Endothelial cell (in vitro differentiated cells): Measurements from ENCODE around the gene SAMD9. TPM values are rescaled to one million over a fixed set of nuclear protein-coding genes. Genes with fewer than 3 reads are reported as not detected.

Source experiments
- DNase-seq: peaks from one replicate; pipeline ENCODE4 v3.0.0; 2021; ENCODE audit warnings: low spot score
- H3K27ac Mint-ChIP-seq: one replicate; pipeline ENCODE4 v1.8.0; 2021; ENCODE audit warnings: mixed read lengths, inconsistent platforms; ENCODE audit not compliant: unreplicated experiment
- H3K27me3 Mint-ChIP-seq: one replicate; pipeline ENCODE4 v1.8.0; 2021; ENCODE audit warnings: mild to moderate bottlenecking, moderate library complexity, mixed read lengths, inconsistent platforms; ENCODE audit not compliant: unreplicated experiment
- H3K36me3 Mint-ChIP-seq: one replicate; pipeline ENCODE4 v1.8.0; 2021; ENCODE audit warnings: mild to moderate bottlenecking, low read depth, mixed read lengths, inconsistent platforms; ENCODE audit not compliant: unreplicated experiment
- H3K4me1 Mint-ChIP-seq: one replicate; pipeline ENCODE4 v1.8.0; 2021; ENCODE audit warnings: mild to moderate bottlenecking, mixed read lengths, inconsistent platforms; ENCODE audit not compliant: unreplicated experiment
- H3K4me3 Mint-ChIP-seq: one replicate; pipeline ENCODE4 v1.8.0; 2021; ENCODE audit warnings: mild to moderate bottlenecking, mixed read lengths, inconsistent platforms; ENCODE audit not compliant: unreplicated experiment
- H3K9me3 Mint-ChIP-seq: one replicate; pipeline ENCODE4 v1.8.0; 2021; ENCODE audit warnings: mixed read lengths, inconsistent platforms; ENCODE audit not compliant: unreplicated experiment
- CTCF ChIP-seq: fragments of 200-600 bp; sonication (generic); IDR thresholded peaks from one replicate; pipeline ENCODE4 v1.5.0; 2021; ENCODE audit warnings: antibody characterized with exemption; ENCODE audit not compliant: unreplicated experiment
- long read RNA-seq: library from polyadenylated mRNA; unstranded; transcript quantifications from one replicate; pipeline ENCODE4 v2.0.0, GENCODE V29; 2020; ENCODE audit not compliant: unreplicated experiment
- total RNA-seq: library from RNA; stranded (reverse); fragmentation: NEBNext Ultra II Directional; extraction: Animal tissue kit (Norgen Biotek cat#: 25700); gene quantifications from one replicate; pipeline ENCODE4 v1.2.1, GENCODE V29; 2021; ENCODE audit not compliant: unreplicated experiment

SAMD9 gene
- total RNA-seq = 0.56 TPM
- long read RNA-seq = 0 reads

- TF ChIP-seq CTCF = no peak
- Mint-ChIP-seq H3K4me3 (no peak within 1 kb of the TSS), H3K36me3 (no peaks in the 10 kb centered on the region), H3K27me3 (peaks cover 3% of the 10 kb centered on the region), H3K27ac (no peak within 1 kb of the TSS), H3K4me1 (no peaks in the 10 kb centered on the region), H3K9me3 (no peaks in the 10 kb centered on the region)
- no peak for DNase-seq
Measured at GRCh38 chr7:93117852-93118530, at the start of gene SAMD9. SAMD9 (minus strand) TSS chr7:93117979; CDS start chr7:93106097, 11,882 bp downstream.

- no peaks in the 10 kb centered on the region for H3K9me3 Mint-ChIP-seq
- H3K27me3 Mint-ChIP-seq = peaks cover 2% of the 10 kb centered on the region
- no peak overlapping the region for H3K27ac Mint-ChIP-seq
- no peak for DNase-seq
- H3K4me1 Mint-ChIP-seq = no peaks in the 10 kb centered on the region
- H3K4me3 Mint-ChIP-seq = no peak overlapping the region
- no peak for TF ChIP-seq CTCF
- no peaks in the 10 kb centered on the region for H3K36me3 Mint-ChIP-seq
Measured at GRCh38 chr7:93165447-93165846, 47.7 kb upstream of the SAMD9 start.

- Mint-ChIP-seq H3K27ac (no peak overlapping the region), H3K36me3 (no peaks in the 10 kb centered on the region), H3K4me3 (no peak overlapping the region), H3K4me1 (no peaks in the 10 kb centered on the region), H3K9me3 (no peaks in the 10 kb centered on the region), H3K27me3 (peaks cover 2% of the 10 kb centered on the region)
- no peak for TF ChIP-seq CTCF
- no peak for DNase-seq
Measured at GRCh38 chr7:93164766-93165165, 47.0 kb upstream of the SAMD9 start.

- H3K9me3 Mint-ChIP-seq = no peaks in the 10 kb centered on the region
- H3K4me1 Mint-ChIP-seq = no peaks in the 10 kb centered on the region
- no peak overlapping the region for H3K27ac Mint-ChIP-seq
- H3K27me3 Mint-ChIP-seq = peaks cover 2% of the 10 kb centered on the region
- no peak for DNase-seq
- no peak for TF ChIP-seq CTCF
- no peak overlapping the region for H3K4me3 Mint-ChIP-seq
- no peaks in the 10 kb centered on the region for H3K36me3 Mint-ChIP-seq
Measured at GRCh38 chr7:93161181-93161762, 43.5 kb upstream of the SAMD9 start.

- H3K4me1 Mint-ChIP-seq = no peaks in the 10 kb centered on the region
- H3K27ac Mint-ChIP-seq = no peak overlapping the region
Measured at GRCh38 chr7:93160410-93160809, 42.6 kb upstream of the SAMD9 start.

More at GRCh38 chr7:93160410-93160809, 42.6 kb upstream of the SAMD9 start:
- DNase-seq = no peak
- peaks cover 2% of the 10 kb centered on the region for H3K27me3 Mint-ChIP-seq
- TF ChIP-seq CTCF = no peak
- no peak overlapping the region for H3K4me3 Mint-ChIP-seq
- H3K36me3 Mint-ChIP-seq = no peaks in the 10 kb centered on the region
- no peaks in the 10 kb centered on the region for H3K9me3 Mint-ChIP-seq
